ENCODE measurements around the gene DPPA5. TPM values are rescaled to one million over a fixed set of nuclear protein-coding genes. Genes with fewer than 3 reads are reported as not detected.

The DPPA5 gene
- total RNA-seq = 1 to 10 TPM in 1 of 2 donors, under 1 TPM in 1; 0.94 to 2.3 TPM
- 1.7 TPM for polyA plus RNA-seq (ENCODE audit: insufficient read depth, low read depth, low replicate concordance)
- long read RNA-seq, donor 1, transcript DPPA5-201 (3 exons, 679 nt) = major isoform, 6 of 6 reads
- long read RNA-seq, donor 1, partial matches to known transcripts = 0 of 6 reads
- long read RNA-seq, donor 1, other reads (novel, unspliced or antisense) = 0 of 6 reads
- long read RNA-seq, donor 2, partial matches to known transcripts = 0 of 2 reads
- long read RNA-seq, donor 2, other reads (novel, unspliced or antisense) = 0 of 2 reads

- DNase-seq = peak; percentile 18
- Histone ChIP-seq H3K27ac (no peak within 1 kb of the TSS), H3K27me3 (no peaks in the 10 kb centered on the region), H3K4me3 (peak within 1 kb of the TSS in 1 of 2 donors; percentile 29), H3K4me1 (no peaks in the 10 kb centered on the region), H3K9me3 (no peaks in the 10 kb centered on the region), H3K36me3 (ENCODE audit: low read depth, missing control alignments) (no peaks in the 10 kb centered on the region)
- TF ChIP-seq, protein P1, sequence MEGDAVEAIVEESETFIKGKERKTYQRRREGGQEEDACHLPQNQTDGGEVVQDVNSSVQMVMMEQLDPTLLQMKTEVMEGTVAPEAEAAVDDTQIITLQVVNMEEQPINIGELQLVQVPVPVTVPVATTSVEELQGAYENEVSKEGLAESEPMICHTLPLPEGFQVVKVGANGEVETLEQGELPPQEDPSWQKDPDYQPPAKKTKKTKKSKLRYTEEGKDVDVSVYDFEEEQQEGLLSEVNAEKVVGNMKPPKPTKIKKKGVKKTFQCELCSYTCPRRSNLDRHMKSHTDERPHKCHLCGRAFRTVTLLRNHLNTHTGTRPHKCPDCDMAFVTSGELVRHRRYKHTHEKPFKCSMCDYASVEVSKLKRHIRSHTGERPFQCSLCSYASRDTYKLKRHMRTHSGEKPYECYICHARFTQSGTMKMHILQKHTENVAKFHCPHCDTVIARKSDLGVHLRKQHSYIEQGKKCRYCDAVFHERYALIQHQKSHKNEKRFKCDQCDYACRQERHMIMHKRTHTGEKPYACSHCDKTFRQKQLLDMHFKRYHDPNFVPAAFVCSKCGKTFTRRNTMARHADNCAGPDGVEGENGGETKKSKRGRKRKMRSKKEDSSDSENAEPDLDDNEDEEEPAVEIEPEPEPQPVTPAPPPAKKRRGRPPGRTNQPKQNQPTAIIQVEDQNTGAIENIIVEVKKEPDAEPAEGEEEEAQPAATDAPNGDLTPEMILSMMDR (IDR thresholded peaks at IDR 0.05) = no peak
- no peak for TF ChIP-seq POLR2A (IDR thresholded peaks at IDR 0.05)
- 71 to 87% methylated on average over 26 to 58 of the region's 59 CpGs for WGBS, 2 donors
- intact Hi-C loops (cut with DNase I; ENCODE audit: low total_unique reads) = no loop called here
Observed at GRCh38 chr6:73353636-73354593, at the start of gene DPPA5. Gene DPPA5 (minus strand): TSS chr6:73354276. CDS start chr6:73354225, 51 bp downstream.

GRCh38 chr6:73400656-73401055 is 46.6 kb upstream of the DPPA5 start:
- no peaks in the 10 kb centered on the region for H3K36me3 ChIP-seq (ENCODE audit: low read depth, missing control alignments)
- H3K27me3 ChIP-seq = no peaks in the 10 kb centered on the region
- no peaks in the 10 kb centered on the region for H3K9me3 ChIP-seq
- H3K4me1 ChIP-seq = no peaks in the 10 kb centered on the region
- no peak for TF ChIP-seq POLR2A (IDR thresholded peaks at IDR 0.05)
- TF ChIP-seq, protein P1 (IDR thresholded peaks at IDR 0.05) = no peak
- no peak overlapping the region for H3K4me3 ChIP-seq
- no peak for DNase-seq
- intact Hi-C loops (cut with DNase I; ENCODE audit: low total_unique reads) = no loop called here
- no peak overlapping the region for H3K27ac ChIP-seq

DNA sequence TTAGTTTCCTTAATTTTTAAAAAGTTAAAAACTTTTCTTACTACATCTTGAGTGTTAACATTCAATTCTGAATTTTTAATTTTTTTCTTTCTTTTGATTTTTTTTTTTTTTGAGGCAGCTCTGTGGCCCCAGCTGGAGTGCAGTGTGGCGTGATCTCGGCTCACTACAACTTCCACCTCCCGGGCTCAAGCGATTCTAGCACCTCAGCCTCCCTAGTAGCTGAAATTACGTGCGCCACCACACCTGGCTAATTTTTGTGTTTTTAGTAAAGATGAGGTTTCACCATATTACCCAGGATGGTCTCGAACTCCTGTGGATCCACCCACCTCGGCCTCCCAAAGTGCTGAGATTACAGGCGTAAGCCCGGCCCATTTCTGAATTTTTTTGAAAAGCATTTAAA is 41.8 kb upstream of the DPPA5 start:
- Histone ChIP-seq H3K27me3 (no peaks in the 10 kb centered on the region), H3K4me1 (no peaks in the 10 kb centered on the region), H3K4me3 (no peak overlapping the region), H3K27ac (no peak overlapping the region), H3K36me3 (ENCODE audit: low read depth, missing control alignments) (no peaks in the 10 kb centered on the region), H3K9me3 (no peaks in the 10 kb centered on the region)
- intact Hi-C loops (cut with DNase I; ENCODE audit: low total_unique reads) = no loop called here
- 64 to 83% methylated on average over 10 of the region's 10 CpGs for WGBS, 2 donors
- DNase-seq = no peak
- TF ChIP-seq POLR2A (IDR thresholded peaks at IDR 0.05) = no peak
- TF ChIP-seq, protein P1 (IDR thresholded peaks at IDR 0.05) = no peak

DNA sequence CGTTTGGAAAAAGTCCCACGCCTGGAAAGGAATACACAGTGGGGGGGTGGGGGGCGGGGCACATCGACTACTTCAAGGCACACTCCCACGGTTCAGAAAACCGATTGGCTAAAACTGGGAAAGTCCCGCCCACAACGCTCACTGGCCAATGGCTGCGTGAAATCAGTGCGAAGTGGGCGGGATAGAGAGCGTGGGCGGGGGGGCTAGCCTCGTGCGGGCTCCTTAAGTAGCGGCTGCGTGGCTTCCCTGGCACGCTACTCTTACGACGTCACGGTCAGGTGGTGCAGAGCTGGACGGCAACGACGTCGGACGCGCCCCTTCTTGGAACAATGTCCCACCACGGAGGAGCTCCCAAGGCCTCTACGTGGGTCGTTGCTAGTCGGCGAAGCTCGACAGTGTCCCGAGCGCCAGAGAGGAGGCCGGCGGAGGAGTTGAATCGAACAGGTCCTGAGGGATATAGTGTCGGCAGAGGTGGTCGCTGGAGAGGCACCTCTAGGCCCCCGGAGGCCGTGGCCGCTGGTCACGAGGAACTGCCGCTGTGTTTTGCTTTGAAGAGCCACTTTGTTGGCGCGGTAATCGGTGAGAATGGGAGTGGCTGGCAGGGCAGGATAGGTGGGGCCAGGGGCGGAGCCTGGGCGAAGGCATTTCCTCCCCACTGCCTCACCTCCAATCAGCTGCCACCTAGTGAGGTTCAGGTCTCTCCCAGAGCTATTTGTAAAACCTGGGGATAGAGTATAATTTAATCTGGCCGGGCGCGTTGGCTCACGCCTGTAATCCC is 40.7 kb upstream of the DPPA5 start, which contains the start of gene DDX43:
Gene DDX43 (plus strand): TSS at position 252 of the 778 bp plus-strand sequence. CDS start 78 bp downstream, at position 330.
- TF ChIP-seq, protein P1 (IDR thresholded peaks at IDR 0.05) = no peak
- no peak for TF ChIP-seq POLR2A (IDR thresholded peaks at IDR 0.05)
- no peaks in the 10 kb centered on the region for H3K36me3 ChIP-seq (ENCODE audit: low read depth, missing control alignments)
- H3K9me3 ChIP-seq = no peaks in the 10 kb centered on the region
- peak; percentile 92 for DNase-seq
- H3K27ac ChIP-seq = peak within 1 kb of the TSS in 1 of 2 donors; percentile 65
- intact Hi-C loops (cut with DNase I; ENCODE audit: low total_unique reads) = no loop called here
- H3K4me1 ChIP-seq = no peaks in the 10 kb centered on the region
- WGBS, 2 donors = 60 to 71% methylated on average over 30 to 54 of the region's 54 CpGs
- peak within 1 kb of the TSS; percentile 41 to 63 for H3K4me3 ChIP-seq
- H3K27me3 ChIP-seq = no peaks in the 10 kb centered on the region
